Measurements from ENCODE around the gene UBA1.

DNA sequence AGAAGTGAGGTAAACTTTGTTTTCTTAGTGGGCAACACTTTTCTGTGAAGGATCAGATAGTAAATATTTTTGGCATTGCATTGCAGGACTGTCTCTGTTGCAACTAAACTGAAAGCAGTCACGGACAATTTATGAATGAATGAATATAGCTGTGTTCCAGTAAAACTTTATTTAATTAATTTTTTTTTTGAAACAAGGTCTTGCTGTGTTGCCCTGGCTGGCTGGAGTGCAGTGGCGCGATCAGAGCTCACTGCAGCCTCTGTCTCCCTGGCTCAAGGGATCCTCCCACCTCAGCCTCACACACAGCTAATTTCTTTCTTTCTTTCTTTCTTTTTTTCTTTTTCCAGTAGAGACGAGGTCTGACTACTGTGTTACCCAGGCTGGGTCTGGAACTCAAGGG lies 32.8 kb upstream of the UBA1 start:
- TF ChIP-seq POLR2A (IDR thresholded peaks at IDR 0.05; ENCODE audit: control extremely low read depth in 1 of 2, low read depth in 2 of 2, low read length in 2 of 2) (no peak), KDM1A (IDR thresholded peaks at IDR 0.05; ENCODE audit: borderline replicate concordance, low read length) (no peak), CTBP2 (IDR thresholded peaks at IDR 0.05; ENCODE audit: borderline replicate concordance, insufficient read depth, insufficient read length, low read length) (no peak), CEBPB (IDR thresholded peaks at IDR 0.05; ENCODE audit: low read depth, low read length) (no peak), TBP (IDR thresholded peaks at IDR 0.05; ENCODE audit: low read depth, low read length) (no peak), POLR2AphosphoS5 (IDR thresholded peaks at IDR 0.05; ENCODE audit: low read depth, low read length) (no peak), YY1 (IDR thresholded peaks at IDR 0.05; ENCODE audit: low read depth, low read length) (no peak), PHF8 (conservative IDR thresholded peaks at IDR 0.05; ENCODE audit: low read depth, low read length) (no peak), SP4 (IDR thresholded peaks at IDR 0.05; ENCODE audit: low read length) (no peak)
- TF ChIP-seq, protein P1, sequence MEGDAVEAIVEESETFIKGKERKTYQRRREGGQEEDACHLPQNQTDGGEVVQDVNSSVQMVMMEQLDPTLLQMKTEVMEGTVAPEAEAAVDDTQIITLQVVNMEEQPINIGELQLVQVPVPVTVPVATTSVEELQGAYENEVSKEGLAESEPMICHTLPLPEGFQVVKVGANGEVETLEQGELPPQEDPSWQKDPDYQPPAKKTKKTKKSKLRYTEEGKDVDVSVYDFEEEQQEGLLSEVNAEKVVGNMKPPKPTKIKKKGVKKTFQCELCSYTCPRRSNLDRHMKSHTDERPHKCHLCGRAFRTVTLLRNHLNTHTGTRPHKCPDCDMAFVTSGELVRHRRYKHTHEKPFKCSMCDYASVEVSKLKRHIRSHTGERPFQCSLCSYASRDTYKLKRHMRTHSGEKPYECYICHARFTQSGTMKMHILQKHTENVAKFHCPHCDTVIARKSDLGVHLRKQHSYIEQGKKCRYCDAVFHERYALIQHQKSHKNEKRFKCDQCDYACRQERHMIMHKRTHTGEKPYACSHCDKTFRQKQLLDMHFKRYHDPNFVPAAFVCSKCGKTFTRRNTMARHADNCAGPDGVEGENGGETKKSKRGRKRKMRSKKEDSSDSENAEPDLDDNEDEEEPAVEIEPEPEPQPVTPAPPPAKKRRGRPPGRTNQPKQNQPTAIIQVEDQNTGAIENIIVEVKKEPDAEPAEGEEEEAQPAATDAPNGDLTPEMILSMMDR (IDR thresholded peaks at IDR 0.05; ENCODE audit: control extremely low read depth in 1 of 3, insufficient read depth in 1 of 3, low read depth in 1 of 3, low read length in 3 of 3): no peak
- TF ChIP-seq, protein P2, sequence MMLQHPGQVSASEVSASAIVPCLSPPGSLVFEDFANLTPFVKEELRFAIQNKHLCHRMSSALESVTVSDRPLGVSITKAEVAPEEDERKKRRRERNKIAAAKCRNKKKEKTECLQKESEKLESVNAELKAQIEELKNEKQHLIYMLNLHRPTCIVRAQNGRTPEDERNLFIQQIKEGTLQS (IDR thresholded peaks at IDR 0.05; ENCODE audit: insufficient read depth, low read depth, low read length): no peak
- TF ChIP-seq, protein P3, sequence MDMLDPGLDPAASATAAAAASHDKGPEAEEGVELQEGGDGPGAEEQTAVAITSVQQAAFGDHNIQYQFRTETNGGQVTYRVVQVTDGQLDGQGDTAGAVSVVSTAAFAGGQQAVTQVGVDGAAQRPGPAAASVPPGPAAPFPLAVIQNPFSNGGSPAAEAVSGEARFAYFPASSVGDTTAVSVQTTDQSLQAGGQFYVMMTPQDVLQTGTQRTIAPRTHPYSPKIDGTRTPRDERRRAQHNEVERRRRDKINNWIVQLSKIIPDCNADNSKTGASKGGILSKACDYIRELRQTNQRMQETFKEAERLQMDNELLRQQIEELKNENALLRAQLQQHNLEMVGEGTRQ (IDR thresholded peaks at IDR 0.05; ENCODE audit: low read length): no peak

Measured in H1 (cell line).